ENCODE results near the gene DDX39B. TPM values are rescaled to one million over a fixed set of nuclear protein-coding genes. Genes with fewer than 3 reads are reported as not detected.

DDX39B gene
- total and polyA plus RNA-seq, 2 of the 4 experiments (the other 2 are of a cell fraction), result 371 to 796 TPM

DNA sequence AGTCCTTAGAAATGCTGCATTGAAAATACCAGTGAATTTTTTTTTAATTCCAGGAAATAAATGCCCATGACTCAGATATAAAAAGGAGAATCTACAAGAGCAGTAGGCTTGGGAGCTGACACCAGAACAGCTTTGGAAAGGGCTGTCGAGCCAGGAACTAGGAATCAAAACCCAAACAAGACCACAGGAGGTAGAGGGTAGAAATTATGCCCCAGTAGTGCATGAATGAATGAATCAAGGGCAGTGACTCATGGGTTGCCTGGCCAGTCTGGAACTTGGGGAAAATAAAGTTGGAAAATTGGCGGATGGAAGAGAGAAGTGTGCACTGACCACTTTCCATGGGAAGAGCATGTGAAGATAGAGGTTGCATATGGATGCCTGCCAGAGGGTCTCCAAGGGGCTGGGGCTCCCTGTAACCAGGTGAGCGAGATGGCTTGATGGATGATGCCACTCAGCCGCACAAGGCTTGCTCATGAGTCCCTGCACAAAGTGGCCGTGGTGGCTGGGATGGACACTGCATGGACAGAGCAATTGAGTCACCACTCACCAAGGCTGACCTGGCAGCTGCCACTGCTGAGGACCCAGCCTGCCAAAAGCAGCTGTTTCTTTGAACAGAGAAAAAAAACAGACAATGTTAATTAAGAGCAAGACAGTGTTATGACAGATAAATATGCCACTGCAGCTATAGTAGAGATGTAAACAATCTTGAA lies 28.2 kb downstream of the DDX39B start:
- TF ChIP-seq MAZ (IDR thresholded peaks at IDR 0.05; ENCODE audit: borderline replicate concordance, low read depth, low read length), result no peak
- no peak for TF ChIP-seq SMC3 (IDR thresholded peaks at IDR 0.05; ENCODE audit: low read depth, low read length)
- TF ChIP-seq FOS (IDR thresholded peaks at IDR 0.05; ENCODE audit: low read depth, low read length), result no peak
- no peak for TF ChIP-seq POLR2A (IDR thresholded peaks at IDR 0.05; ENCODE audit: low read depth, low read length)
- no peak for TF ChIP-seq MXI1 (IDR thresholded peaks at IDR 0.05; ENCODE audit: borderline replicate concordance, low read depth, low read length)
- TF ChIP-seq, protein P1, sequence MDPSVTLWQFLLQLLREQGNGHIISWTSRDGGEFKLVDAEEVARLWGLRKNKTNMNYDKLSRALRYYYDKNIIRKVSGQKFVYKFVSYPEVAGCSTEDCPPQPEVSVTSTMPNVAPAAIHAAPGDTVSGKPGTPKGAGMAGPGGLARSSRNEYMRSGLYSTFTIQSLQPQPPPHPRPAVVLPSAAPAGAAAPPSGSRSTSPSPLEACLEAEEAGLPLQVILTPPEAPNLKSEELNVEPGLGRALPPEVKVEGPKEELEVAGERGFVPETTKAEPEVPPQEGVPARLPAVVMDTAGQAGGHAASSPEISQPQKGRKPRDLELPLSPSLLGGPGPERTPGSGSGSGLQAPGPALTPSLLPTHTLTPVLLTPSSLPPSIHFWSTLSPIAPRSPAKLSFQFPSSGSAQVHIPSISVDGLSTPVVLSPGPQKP (IDR thresholded peaks at IDR 0.05; ENCODE audit: borderline replicate concordance, low read depth, low read length), result no peak
- no peak for TF ChIP-seq CHD1 (IDR thresholded peaks at IDR 0.05; ENCODE audit: low read depth, low read length)
- Histone ChIP-seq H3K27ac (ENCODE audit: insufficient read depth, low read length) (no peak overlapping the region), H2AFZ (replicated peaks; ENCODE audit: low read length, poor library complexity) (peak overlapping the region; percentile 18), H3K27me3 (ENCODE audit: control insufficient read depth, insufficient read depth, low read length) (no peaks in the 10 kb centered on the region), H2BK5ac (ENCODE audit: low read depth, low read length, poor library complexity, severe bottlenecking) (no peak overlapping the region), H3K9me3 (ENCODE audit: control insufficient read depth, insufficient read depth, low read length) (no peaks in the 10 kb centered on the region), H3K9ac (ENCODE audit: low read depth, low read length) (no peak overlapping the region), H3K4me2 (ENCODE audit: low read depth, low read length) (no peak overlapping the region), H3K56ac (ENCODE audit: extremely low read depth, insufficient read depth, low read length) (no peak overlapping the region), H2BK120ac (ENCODE audit: low read depth, low read length) (no peak overlapping the region), H2AK9ac (replicated peaks; ENCODE audit: low read depth, low read length, poor library complexity) (peak overlapping the region; percentile 72), H2AK5ac (ENCODE audit: low read depth, low read length) (peak overlapping the region; percentile 24; the same call in 1 of the 2 replicates), H4K20me1 (ENCODE audit: insufficient read depth, low read length) (no peaks in the 10 kb centered on the region), H3K18ac (ENCODE audit: low read depth, low read length) (no peak overlapping the region), H3K23ac (ENCODE audit: low read depth, low read length) (no peak overlapping the region), H3K4me1 (ENCODE audit: control insufficient read depth, insufficient read depth, low read length) (peaks cover 10% of the 10 kb centered on the region; the same call in 1 of the 2 replicates), H2BK15ac (ENCODE audit: low read depth, low read length) (no peak overlapping the region), H4K91ac (ENCODE audit: insufficient read depth, low read depth, low read length) (no peak overlapping the region), H3K79me1 (ENCODE audit: low read depth in 1 of 2, low read length in 2 of 2) (peaks cover 0 to 3% of the 10 kb centered on the region in 2 experiments; a peak in 1 of 4 replicates), H3K14ac (replicated peaks; ENCODE audit: low read depth, low read length) (0 out of 2 replicates have a peak overlapping the region, but pooled peaks have one; percentile 40), H4K5ac (ENCODE audit: low read depth, low read length) (no peak overlapping the region), H3K4me3 (ENCODE audit: insufficient read depth, low read depth, low read length) (no peak overlapping the region), H4K8ac (ENCODE audit: low read depth in 2 of 2, low read length in 2 of 2) (no peak overlapping the region), H2BK20ac (ENCODE audit: low read depth, low read length) (no peak overlapping the region), H3K9me1 (ENCODE audit: insufficient read depth, low read length) (peaks cover 28% of the 10 kb centered on the region), H3K36me3 (ENCODE audit: control insufficient read depth, insufficient read depth, low read length) (peaks cover 2% of the 10 kb centered on the region; the same call in 1 of the 2 replicates), H3K4ac (ENCODE audit: low read depth, low read length) (no peak overlapping the region)
- in situ Hi-C loops (cut with MboI; ENCODE audit: low sequenced_read_pairs) (no loop called here), intact Hi-C loops (cut with micrococcal nuclease) (no loop called here), dilution Hi-C loops (cut with HindIII; ENCODE audit: low sequenced_read_pairs, unreplicated experiment) (no loop called here)
- peak; percentile 18; the same call in 1 of the 2 replicates for ATAC-seq (ENCODE audit: low read depth)
- BruUV-seq (replicated peaks), result no TSS peak
- ChIA-PET CTCF (no interaction called here), POLR2A (ENCODE audit: unreplicated experiment) (no interaction called here)
- WGBS, 2 experiments (ENCODE audit: extremely low coverage in 2 of 2, insufficient read length in 1 of 2), result 71% methylated on average over 1 of the region's 5 CpGs; no CpG with 5 or more reads in 1 of the 2 experiments
- no peak for DNase-seq
